ENCODE measurements around the gene RBPJ. TPM values are rescaled to one million over a fixed set of nuclear protein-coding genes. Genes with fewer than 3 reads are reported as not detected.

RBPJ gene
- polyA plus RNA-seq, 1 of the 3 experiments (the other 2 are of a cell fraction), result 13.8 TPM

- no peak for DNase-seq
- Histone ChIP-seq H3K9me3 (no peaks in the 10 kb centered on the region), H3K27ac (ENCODE audit: low read depth in 2 of 2, low read length in 1 of 2) (no peak overlapping the region), H3K4me1 (ENCODE audit: control insufficient read depth in 1 of 2, insufficient read depth in 2 of 2, low read depth in 1 of 2, low read length in 1 of 2) (no peaks in the 10 kb centered on the region), H4K20me1 (ENCODE audit: insufficient read depth) (no peaks in the 10 kb centered on the region), H3F3A (replicated peaks; ENCODE audit: insufficient read depth) (no peaks in the 10 kb centered on the region), H3K4me3 (ENCODE audit: low read depth in 2 of 2, low read length in 1 of 2) (no peak overlapping the region), H2AFZ (ENCODE audit: low read depth) (no peak overlapping the region), H3K27me3 (ENCODE audit: insufficient read depth) (no peaks in the 10 kb centered on the region), H3K79me2 (ENCODE audit: insufficient read depth) (no peaks in the 10 kb centered on the region), H3K9me2 (no peaks in the 10 kb centered on the region), H3K9ac (no peak overlapping the region), H3K4me2 (no peak overlapping the region), H3K36me3 (replicated peaks in 1 of 2; ENCODE audit: control insufficient read depth in 1 of 2, insufficient read depth in 2 of 2, low read length in 1 of 2) (no peaks in the 10 kb centered on the region)
- POLR2A ChIA-PET, result no interaction called here
- TF ChIP-seq ELF1 (IDR thresholded peaks at IDR 0.05) (no peak), GATA2 (CRISPR knock-in tag; IDR thresholded peaks at IDR 0.05) (no peak), NRF1 (IDR thresholded peaks at IDR 0.05; ENCODE audit: low read depth, low read length) (no peak), FOSL2 (IDR thresholded peaks at IDR 0.05; ENCODE audit: borderline replicate concordance, low read depth) (no peak), EZH2phosphoT487 (IDR thresholded peaks at IDR 0.05; ENCODE audit: borderline replicate concordance, low read depth) (no peak), MEF2A (IDR thresholded peaks at IDR 0.05; ENCODE audit: borderline replicate concordance, low read depth) (no peak), REST (IDR thresholded peaks at IDR 0.05; ENCODE audit: low read depth, low read length) (no peak), USF2 (IDR thresholded peaks at IDR 0.05; ENCODE audit: borderline replicate concordance, low read depth, low read length) (no peak), TAF1 (IDR thresholded peaks at IDR 0.05; ENCODE audit: borderline replicate concordance, low read depth, low read length) (no peak), YY1 (IDR thresholded peaks at IDR 0.05; ENCODE audit: low read depth) (no peak)
- WGBS (ENCODE audit: low lambda C conversion rate), result 62% methylated on average over 1 of the region's 1 CpG
- CTCF ChIA-PET, result no interaction called here
Observed at GRCh38 chr4:26467724-26468123, 146.9 kb downstream of the RBPJ start.

- Histone ChIP-seq H3K4me2 (no peak overlapping the region), H3K9me3 (no peaks in the 10 kb centered on the region), H3K4me1 (ENCODE audit: control insufficient read depth in 1 of 2, insufficient read depth in 2 of 2, low read depth in 1 of 2, low read length in 1 of 2) (no peaks in the 10 kb centered on the region), H3K36me3 (replicated peaks in 1 of 2; ENCODE audit: control insufficient read depth in 1 of 2, insufficient read depth in 2 of 2, low read length in 1 of 2) (no peaks in the 10 kb centered on the region), H3K9me2 (no peaks in the 10 kb centered on the region), H2AFZ (ENCODE audit: low read depth) (no peak overlapping the region), H4K20me1 (ENCODE audit: insufficient read depth) (no peaks in the 10 kb centered on the region), H3K9ac (no peak overlapping the region), H3K27me3 (ENCODE audit: insufficient read depth) (no peaks in the 10 kb centered on the region), H3F3A (replicated peaks; ENCODE audit: insufficient read depth) (no peaks in the 10 kb centered on the region), H3K27ac (ENCODE audit: low read depth in 2 of 2, low read length in 1 of 2) (no peak overlapping the region), H3K79me2 (ENCODE audit: insufficient read depth) (no peaks in the 10 kb centered on the region), H3K4me3 (ENCODE audit: low read depth in 2 of 2, low read length in 1 of 2) (no peak overlapping the region)
- 60% methylated on average over 9 of the region's 9 CpGs for WGBS (ENCODE audit: low lambda C conversion rate)
- no peak for DNase-seq
- ChIA-PET POLR2A (no interaction called here), CTCF (no interaction called here)
- TF ChIP-seq EZH2phosphoT487 (IDR thresholded peaks at IDR 0.05; ENCODE audit: borderline replicate concordance, low read depth) (no peak), TEAD4 (IDR thresholded peaks at IDR 0.05; ENCODE audit: borderline replicate concordance, insufficient read depth) (no peak), RCOR1 (IDR thresholded peaks at IDR 0.05; ENCODE audit: low read length) (no peak), PBX3 (IDR thresholded peaks at IDR 0.05) (no peak), REST (IDR thresholded peaks at IDR 0.05; ENCODE audit: low read depth, low read length) (no peak), USF1 (IDR thresholded peaks at IDR 0.05; ENCODE audit: borderline replicate concordance, low read depth) (no peak), IRF3 (IDR thresholded peaks at IDR 0.05; ENCODE audit: low read depth, low read length) (no peak)
Observed at GRCh38 chr4:26468283-26468949, 147.6 kb downstream of the RBPJ start.
